ENCODE results near the gene CCDC34.

CCDC34 gene

GRCh38 chr11:27356624-27357222 lies 6.3 kb downstream of the CCDC34 start:
- H2AFZ ChIP-seq (ENCODE audit: low read length) = no peak overlapping the region
- TF ChIP-seq EZH2 (optimal IDR thresholded peaks at IDR 0.05; ENCODE audit: low read depth, low read length) (no peak), CTCF (IDR thresholded peaks at IDR 0.05; ENCODE audit: low read length) (no peak), EZH2phosphoT487 (IDR thresholded peaks at IDR 0.05; ENCODE audit: low read length) (no peak)
- H3F3A ChIP-seq (ENCODE audit: insufficient read depth, low read length) = peaks cover 20% of the 10 kb centered on the region
- H3K9me2 ChIP-seq (replicated peaks; ENCODE audit: insufficient read depth, low read length) = no peaks in the 10 kb centered on the region
- DNase-seq = peak; percentile 53
- peak overlapping the region; percentile 68 for H3K4me2 ChIP-seq (ENCODE audit: low read depth, low read length)
- H3K4me1 ChIP-seq (ENCODE audit: low read length) = peaks cover 21% of the 10 kb centered on the region
- H3K9ac ChIP-seq (ENCODE audit: low read length) = no peak overlapping the region
- H3K27ac ChIP-seq (ENCODE audit: low read length) = peak overlapping the region; percentile 60; the same call in 1 of the 2 replicates
- no peaks in the 10 kb centered on the region for H3K9me3 ChIP-seq (replicated peaks; ENCODE audit: insufficient read depth, low read length)
- H3K4me3 ChIP-seq (ENCODE audit: low read length) = peak overlapping the region; percentile 36; the same call in 1 of the 2 replicates
- H3K27me3 ChIP-seq (replicated peaks; ENCODE audit: insufficient read depth, low read length) = no peaks in the 10 kb centered on the region
- H3K79me2 ChIP-seq (ENCODE audit: low read length) = peaks cover 28% of the 10 kb centered on the region
- H3K36me3 ChIP-seq (replicated peaks; ENCODE audit: insufficient read depth, low read length) = no peaks in the 10 kb centered on the region
- no peaks in the 10 kb centered on the region for H4K20me1 ChIP-seq (ENCODE audit: insufficient read depth, low read length)

GRCh38 chr11:27355575-27356104 lies 7.4 kb downstream of the CCDC34 start:
- Histone ChIP-seq H4K20me1 (ENCODE audit: insufficient read depth, low read length) (no peaks in the 10 kb centered on the region), H3F3A (ENCODE audit: insufficient read depth, low read length) (peaks cover 20% of the 10 kb centered on the region), H3K9me2 (replicated peaks; ENCODE audit: insufficient read depth, low read length) (no peaks in the 10 kb centered on the region), H3K27ac (ENCODE audit: low read length) (no peak overlapping the region), H3K4me3 (ENCODE audit: low read length) (no peak overlapping the region), H3K9ac (ENCODE audit: low read length) (no peak overlapping the region), H3K4me1 (ENCODE audit: low read length) (peaks cover 18% of the 10 kb centered on the region), H3K27me3 (replicated peaks; ENCODE audit: insufficient read depth, low read length) (no peaks in the 10 kb centered on the region), H3K79me2 (ENCODE audit: low read length) (peaks cover 22% of the 10 kb centered on the region), H3K36me3 (replicated peaks; ENCODE audit: insufficient read depth, low read length) (no peaks in the 10 kb centered on the region), H2AFZ (ENCODE audit: low read length) (no peak overlapping the region), H3K4me2 (ENCODE audit: low read depth, low read length) (no peak overlapping the region), H3K9me3 (replicated peaks; ENCODE audit: insufficient read depth, low read length) (no peaks in the 10 kb centered on the region)
- TF ChIP-seq CTCF (IDR thresholded peaks at IDR 0.05; ENCODE audit: low read length) = no peak
- TF ChIP-seq EZH2 (optimal IDR thresholded peaks at IDR 0.05; ENCODE audit: low read depth, low read length) = no peak
- no peak for TF ChIP-seq EZH2phosphoT487 (IDR thresholded peaks at IDR 0.05; ENCODE audit: low read length)
- DNase-seq = no peak

- Histone ChIP-seq H3K27me3 (replicated peaks; ENCODE audit: insufficient read depth, low read length) (no peaks in the 10 kb centered on the region), H3K79me2 (ENCODE audit: low read length) (peaks cover 12% of the 10 kb centered on the region; the same call in 1 of the 2 replicates), H2AFZ (ENCODE audit: low read length) (no peak overlapping the region), H3K4me3 (ENCODE audit: low read length) (no peak overlapping the region), H3K9me2 (replicated peaks; ENCODE audit: insufficient read depth, low read length) (no peaks in the 10 kb centered on the region), H3K36me3 (replicated peaks; ENCODE audit: insufficient read depth, low read length) (no peaks in the 10 kb centered on the region), H3K9ac (ENCODE audit: low read length) (no peak overlapping the region), H3K4me1 (ENCODE audit: low read length) (peaks cover 18% of the 10 kb centered on the region), H3K9me3 (replicated peaks; ENCODE audit: insufficient read depth, low read length) (no peaks in the 10 kb centered on the region), H3F3A (ENCODE audit: insufficient read depth, low read length) (peaks cover 20% of the 10 kb centered on the region), H4K20me1 (ENCODE audit: insufficient read depth, low read length) (no peaks in the 10 kb centered on the region), H3K4me2 (ENCODE audit: low read depth, low read length) (no peak overlapping the region), H3K27ac (ENCODE audit: low read length) (no peak overlapping the region)
- DNase-seq = no peak
- no peak for TF ChIP-seq CTCF (IDR thresholded peaks at IDR 0.05; ENCODE audit: low read length)
- no peak for TF ChIP-seq EZH2 (optimal IDR thresholded peaks at IDR 0.05; ENCODE audit: low read depth, low read length)
These were observed 8.6 kb downstream of the CCDC34 start for GRCh38 chr11:27354359-27354965.
